ENCODE data around the gene MUTYH. TPM values are rescaled to one million over a fixed set of nuclear protein-coding genes. Genes with fewer than 3 reads are reported as not detected.
"Not testable (repeated sequence)": the region's sequence is repeated elsewhere in the genome, so short reads cannot be mapped to it uniquely, and the experiment has no call there.

Gene MUTYH
- total and polyA plus RNA-seq, 5 donors from 2014 or later, result 11.3 to 75.2 (median 22.3) TPM

- Histone ChIP-seq H3K9me3 (ENCODE audit: control insufficient read depth in 2 of 2, low read length in 2 of 2) (no peaks in the 10 kb centered on the region), H3K27ac (ENCODE audit: insufficient read depth, low read length, poor library complexity, severe bottlenecking) (no peak overlapping the region), H3K36me3 (ENCODE audit: control insufficient read depth, insufficient read depth, low read length) (no peaks in the 10 kb centered on the region), H3K27me3 (ENCODE audit: control insufficient read depth, insufficient read depth, low read length) (no peaks in the 10 kb centered on the region), H3K4me3 (ENCODE audit: low read depth, low read length) (no peak overlapping the region), H3K4me1 (ENCODE audit: control insufficient read depth, insufficient read depth, low read length, poor library complexity, severe bottlenecking) (peaks cover 13% of the 10 kb centered on the region)
- no peak overlapping the region for H3K27ac Mint-ChIP-seq
- peak overlapping the region in 3 of 4 donors; percentile 31 to 91 (median 71) for H3K4me3 Mint-ChIP-seq
- H3K27me3 Mint-ChIP-seq, result peaks cover 5% of the 10 kb centered on the region
- no peak for DNase-seq
- ATAC-seq (ENCODE audit: low read depth in 2 of 2), result no peak
- H3K36me3 Mint-ChIP-seq, result no peaks in the 10 kb centered on the region
- H3K9me3 Mint-ChIP-seq, result no peaks in the 10 kb centered on the region
- H3K4me1 Mint-ChIP-seq, result peaks cover 5 to 39% (median 21%) of the 10 kb centered on the region in 4 donors
Measured at GRCh38 chr1:45300669-45300997, 39.6 kb downstream of the MUTYH start.

- Mint-ChIP-seq H3K27me3 (peaks cover 5% of the 10 kb centered on the region), H3K4me1 (peaks cover 5 to 34% (median 17%) of the 10 kb centered on the region in 4 donors), H3K27ac (peak overlapping the region in 1 of 3 donors; percentile 63), H3K36me3 (no peaks in the 10 kb centered on the region), H3K9me3 (no peaks in the 10 kb centered on the region), H3K4me3 (peak overlapping the region in 3 of 4 donors; percentile 31 to 91 (median 71))
- DNase-seq, result peak in 2 of 3 donors; percentile 61 to 80
- ATAC-seq (ENCODE audit: low read depth in 2 of 2), result peak in 1 of 2 donors; percentile 13
- Histone ChIP-seq H3K27me3 (ENCODE audit: control insufficient read depth, insufficient read depth, low read length) (no peaks in the 10 kb centered on the region), H3K9me3 (ENCODE audit: control insufficient read depth in 2 of 2, low read length in 2 of 2) (no peaks in the 10 kb centered on the region), H3K4me3 (ENCODE audit: low read depth, low read length) (no peak overlapping the region), H3K4me1 (ENCODE audit: control insufficient read depth, insufficient read depth, low read length, poor library complexity, severe bottlenecking) (peaks cover 13% of the 10 kb centered on the region), H3K27ac (ENCODE audit: insufficient read depth, low read length, poor library complexity, severe bottlenecking) (no peak overlapping the region), H3K36me3 (ENCODE audit: control insufficient read depth, insufficient read depth, low read length) (no peaks in the 10 kb centered on the region)
Measured at GRCh38 chr1:45299981-45300668, 40.1 kb downstream of the MUTYH start.

GRCh38 chr1:45299296-45299695 is 40.9 kb downstream of the MUTYH start:
- Histone ChIP-seq H3K4me1 (ENCODE audit: control insufficient read depth, insufficient read depth, low read length, poor library complexity, severe bottlenecking) (peaks cover 6% of the 10 kb centered on the region), H3K27ac (ENCODE audit: insufficient read depth, low read length, poor library complexity, severe bottlenecking) (no peak overlapping the region), H3K27me3 (ENCODE audit: control insufficient read depth, insufficient read depth, low read length) (no peaks in the 10 kb centered on the region), H3K9me3 (ENCODE audit: control insufficient read depth in 2 of 2, low read length in 2 of 2) (no peaks in the 10 kb centered on the region), H3K4me3 (ENCODE audit: low read depth, low read length) (no peak overlapping the region), H3K36me3 (ENCODE audit: control insufficient read depth, insufficient read depth, low read length) (no peaks in the 10 kb centered on the region)
- Mint-ChIP-seq H3K4me3 (no peak overlapping the region), H3K4me1 (peaks cover 5 to 26% (median 12%) of the 10 kb centered on the region in 4 donors), H3K9me3 (no peaks in the 10 kb centered on the region), H3K27ac (no peak overlapping the region), H3K27me3 (peaks cover 5% of the 10 kb centered on the region), H3K36me3 (no peaks in the 10 kb centered on the region)
- ATAC-seq (ENCODE audit: low read depth in 2 of 2) (no peak), DNase-seq (no peak)

- Histone ChIP-seq H3K27me3 (ENCODE audit: control insufficient read depth, insufficient read depth, low read length) (no peaks in the 10 kb centered on the region), H3K9me3 (ENCODE audit: control insufficient read depth in 2 of 2, low read length in 2 of 2) (no peaks in the 10 kb centered on the region), H3K4me1 (ENCODE audit: control insufficient read depth, insufficient read depth, low read length, poor library complexity, severe bottlenecking) (no peaks in the 10 kb centered on the region), H3K36me3 (ENCODE audit: control insufficient read depth, insufficient read depth, low read length) (no peaks in the 10 kb centered on the region), H3K4me3 (ENCODE audit: low read depth, low read length) (no peak overlapping the region), H3K27ac (ENCODE audit: insufficient read depth, low read length, poor library complexity, severe bottlenecking) (no peak overlapping the region)
- peaks cover 5 to 15% (median 10%) of the 10 kb centered on the region in 4 donors for H3K4me1 Mint-ChIP-seq
- no peak for ATAC-seq (ENCODE audit: low read depth in 2 of 2)
- H3K4me3 Mint-ChIP-seq, result no peak overlapping the region
- peaks cover 4% of the 10 kb centered on the region for H3K36me3 Mint-ChIP-seq
- H3K27ac Mint-ChIP-seq, result no peak overlapping the region
- no peak for DNase-seq
- H3K27me3 Mint-ChIP-seq, result peaks cover 5% of the 10 kb centered on the region
- no peaks in the 10 kb centered on the region for H3K9me3 Mint-ChIP-seq
Measured at GRCh38 chr1:45297666-45298356, 42.4 kb downstream of the MUTYH start.

GRCh38 chr1:45291716-45292115 is 48.5 kb downstream of the MUTYH start:
- H3K4me1 Mint-ChIP-seq, result peaks cover 0 to 4% (median 1%) of the 10 kb centered on the region in 4 donors
- peaks cover 4% of the 10 kb centered on the region for H3K36me3 Mint-ChIP-seq
- Histone ChIP-seq H3K27me3 (ENCODE audit: control insufficient read depth, insufficient read depth, low read length) (no peaks in the 10 kb centered on the region), H3K27ac (ENCODE audit: insufficient read depth, low read length, poor library complexity, severe bottlenecking) (no peak overlapping the region), H3K4me3 (ENCODE audit: low read depth, low read length) (no peak overlapping the region), H3K4me1 (ENCODE audit: control insufficient read depth, insufficient read depth, low read length, poor library complexity, severe bottlenecking) (no peaks in the 10 kb centered on the region), H3K9me3 (ENCODE audit: control insufficient read depth in 2 of 2, low read length in 2 of 2) (no peaks in the 10 kb centered on the region), H3K36me3 (ENCODE audit: control insufficient read depth, insufficient read depth, low read length) (no peaks in the 10 kb centered on the region)
- peaks cover 4% of the 10 kb centered on the region for H3K27me3 Mint-ChIP-seq
- no peak for DNase-seq
- ATAC-seq (ENCODE audit: low read depth in 2 of 2), result no peak
- H3K9me3 Mint-ChIP-seq, result no peaks in the 10 kb centered on the region
- no peak overlapping the region for H3K4me3 Mint-ChIP-seq
- no peak overlapping the region for H3K27ac Mint-ChIP-seq

GRCh38 chr1:45291002-45291401 is 49.2 kb downstream of the MUTYH start:
- not testable (repeated sequence) for H3K4me3 ChIP-seq (ENCODE audit: low read depth, low read length); DNase-seq; H3K36me3 ChIP-seq (ENCODE audit: control insufficient read depth, insufficient read depth, low read length); ATAC-seq (ENCODE audit: low read depth in 2 of 2); H3K4me3 Mint-ChIP-seq; H3K9me3 Mint-ChIP-seq; H3K27ac ChIP-seq (ENCODE audit: insufficient read depth, low read length, poor library complexity, severe bottlenecking); H3K27me3 Mint-ChIP-seq; H3K4me1 ChIP-seq (ENCODE audit: control insufficient read depth, insufficient read depth, low read length, poor library complexity, severe bottlenecking); H3K4me1 Mint-ChIP-seq; H3K9me3 ChIP-seq (ENCODE audit: control insufficient read depth in 2 of 2, low read length in 2 of 2); H3K27me3 ChIP-seq (ENCODE audit: control insufficient read depth, insufficient read depth, low read length); H3K36me3 Mint-ChIP-seq
- peak overlapping the region in 1 of 3 donors; percentile 72 for H3K27ac Mint-ChIP-seq

- H3K4me1 ChIP-seq (ENCODE audit: control insufficient read depth, insufficient read depth, low read length, poor library complexity, severe bottlenecking); H3K36me3 ChIP-seq (ENCODE audit: control insufficient read depth, insufficient read depth, low read length); H3K27me3 Mint-ChIP-seq; H3K27ac ChIP-seq (ENCODE audit: insufficient read depth, low read length, poor library complexity, severe bottlenecking); ATAC-seq (ENCODE audit: low read depth in 2 of 2); DNase-seq; H3K9me3 ChIP-seq (ENCODE audit: control insufficient read depth in 2 of 2, low read length in 2 of 2); H3K27ac Mint-ChIP-seq; H3K27me3 ChIP-seq (ENCODE audit: control insufficient read depth, insufficient read depth, low read length); H3K9me3 Mint-ChIP-seq; H3K4me1 Mint-ChIP-seq; H3K36me3 Mint-ChIP-seq; H3K4me3 Mint-ChIP-seq; H3K4me3 ChIP-seq (ENCODE audit: low read depth, low read length): not testable (repeated sequence)
Measured at GRCh38 chr1:45286521-45286920, 53.7 kb downstream of the MUTYH start.

- not testable (repeated sequence) for DNase-seq; H3K9me3 Mint-ChIP-seq; H3K27ac Mint-ChIP-seq; H3K27ac ChIP-seq (ENCODE audit: insufficient read depth, low read length, poor library complexity, severe bottlenecking); H3K4me1 ChIP-seq (ENCODE audit: control insufficient read depth, insufficient read depth, low read length, poor library complexity, severe bottlenecking); H3K27me3 ChIP-seq (ENCODE audit: control insufficient read depth, insufficient read depth, low read length); H3K4me3 ChIP-seq (ENCODE audit: low read depth, low read length); H3K36me3 Mint-ChIP-seq; H3K4me3 Mint-ChIP-seq; H3K36me3 ChIP-seq (ENCODE audit: control insufficient read depth, insufficient read depth, low read length); H3K9me3 ChIP-seq (ENCODE audit: control insufficient read depth in 2 of 2, low read length in 2 of 2); ATAC-seq (ENCODE audit: low read depth in 2 of 2); H3K4me1 Mint-ChIP-seq
- peaks cover 15% of the 10 kb centered on the region for H3K27me3 Mint-ChIP-seq
Measured at GRCh38 chr1:45284858-45285257, 55.4 kb downstream of the MUTYH start.
